Parathyroid adenoma (tissue), 2 donors: Measurements from ENCODE around the gene SULT2B1.

Source experiments
- H2AFZ ChIP-seq: fragments of 300-600 bp; sonication (generic); one replicate; pipeline ENCODE4 v1.7.0; 2017; ENCODE audit warnings: antibody characterized with exemption, mild to moderate bottlenecking
- H3K27ac ChIP-seq: fragments of 300-600 bp; sonication (generic); one replicate; pipeline ENCODE4 v1.7.0; 2017
- H3K27me3 ChIP-seq: fragments of 300-600 bp; sonication (generic); one replicate; pipeline ENCODE4 v1.7.0; 2017; ENCODE audit warnings: low read length; ENCODE audit not compliant: control insufficient read depth, insufficient read depth
- H3K36me3 ChIP-seq: fragments of 300-600 bp; sonication (generic); one replicate; pipeline ENCODE4 v1.7.0; 2017; ENCODE audit warnings: low read length; ENCODE audit not compliant: control insufficient read depth, insufficient read depth
- H3K4me1 ChIP-seq: fragments of 300-600 bp; sonication (generic); one replicate; pipeline ENCODE4 v1.7.0; 2017; ENCODE audit warnings: control low read depth
- H3K4me2 ChIP-seq: fragments of 300-600 bp; sonication (generic); one replicate; pipeline ENCODE4 v1.7.0; 2017; ENCODE audit warnings: low read length
- H3K4me3 ChIP-seq: fragments of 300-600 bp; sonication (generic); one replicate; pipeline ENCODE4 v1.7.0; 2017; ENCODE audit warnings: low read depth, low read length
- H3K79me2 ChIP-seq: fragments of 300-600 bp; sonication (generic); one replicate; pipeline ENCODE4 v1.7.0; 2017; ENCODE audit warnings: control low read depth
- H3K9ac ChIP-seq: fragments of 300-600 bp; sonication (generic); one replicate; pipeline ENCODE4 v1.7.0; 2017; ENCODE audit warnings: mild to moderate bottlenecking
- H3K9me3 ChIP-seq: fragments of 300-600 bp; sonication (generic); one replicate; pipeline ENCODE4 v1.7.0; 2017; ENCODE audit warnings: low read length; ENCODE audit not compliant: control insufficient read depth
- TF ChIP-seq, protein P1 (sequence below): fragments of 300-600 bp; sonication (generic); IDR thresholded peaks from one replicate; pipeline ENCODE4 v1.7.0; 2017; ENCODE audit warnings: antibody characterized with exemption, mild to moderate bottlenecking
- donor health status: primary hyperparathyroidism.

Gene SULT2B1

GRCh38 chr19:48632692-48633147 lies 80.7 kb downstream of the SULT2B1 start:
- Histone ChIP-seq H3K9me3 (no peaks in the 10 kb centered on the region), H3K27ac (peak overlapping the region; percentile 99), H3K27me3 (no peaks in the 10 kb centered on the region), H3K4me2 (peak overlapping the region; percentile 64), H3K4me1 (peaks cover 44% of the 10 kb centered on the region), H3K9ac (no peak overlapping the region), H2AFZ (no peak overlapping the region), H3K79me2 (no peaks in the 10 kb centered on the region), H3K4me3 (no peak overlapping the region), H3K36me3 (no peaks in the 10 kb centered on the region)
- TF ChIP-seq, protein P1, sequence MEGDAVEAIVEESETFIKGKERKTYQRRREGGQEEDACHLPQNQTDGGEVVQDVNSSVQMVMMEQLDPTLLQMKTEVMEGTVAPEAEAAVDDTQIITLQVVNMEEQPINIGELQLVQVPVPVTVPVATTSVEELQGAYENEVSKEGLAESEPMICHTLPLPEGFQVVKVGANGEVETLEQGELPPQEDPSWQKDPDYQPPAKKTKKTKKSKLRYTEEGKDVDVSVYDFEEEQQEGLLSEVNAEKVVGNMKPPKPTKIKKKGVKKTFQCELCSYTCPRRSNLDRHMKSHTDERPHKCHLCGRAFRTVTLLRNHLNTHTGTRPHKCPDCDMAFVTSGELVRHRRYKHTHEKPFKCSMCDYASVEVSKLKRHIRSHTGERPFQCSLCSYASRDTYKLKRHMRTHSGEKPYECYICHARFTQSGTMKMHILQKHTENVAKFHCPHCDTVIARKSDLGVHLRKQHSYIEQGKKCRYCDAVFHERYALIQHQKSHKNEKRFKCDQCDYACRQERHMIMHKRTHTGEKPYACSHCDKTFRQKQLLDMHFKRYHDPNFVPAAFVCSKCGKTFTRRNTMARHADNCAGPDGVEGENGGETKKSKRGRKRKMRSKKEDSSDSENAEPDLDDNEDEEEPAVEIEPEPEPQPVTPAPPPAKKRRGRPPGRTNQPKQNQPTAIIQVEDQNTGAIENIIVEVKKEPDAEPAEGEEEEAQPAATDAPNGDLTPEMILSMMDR: no peak

DNA sequence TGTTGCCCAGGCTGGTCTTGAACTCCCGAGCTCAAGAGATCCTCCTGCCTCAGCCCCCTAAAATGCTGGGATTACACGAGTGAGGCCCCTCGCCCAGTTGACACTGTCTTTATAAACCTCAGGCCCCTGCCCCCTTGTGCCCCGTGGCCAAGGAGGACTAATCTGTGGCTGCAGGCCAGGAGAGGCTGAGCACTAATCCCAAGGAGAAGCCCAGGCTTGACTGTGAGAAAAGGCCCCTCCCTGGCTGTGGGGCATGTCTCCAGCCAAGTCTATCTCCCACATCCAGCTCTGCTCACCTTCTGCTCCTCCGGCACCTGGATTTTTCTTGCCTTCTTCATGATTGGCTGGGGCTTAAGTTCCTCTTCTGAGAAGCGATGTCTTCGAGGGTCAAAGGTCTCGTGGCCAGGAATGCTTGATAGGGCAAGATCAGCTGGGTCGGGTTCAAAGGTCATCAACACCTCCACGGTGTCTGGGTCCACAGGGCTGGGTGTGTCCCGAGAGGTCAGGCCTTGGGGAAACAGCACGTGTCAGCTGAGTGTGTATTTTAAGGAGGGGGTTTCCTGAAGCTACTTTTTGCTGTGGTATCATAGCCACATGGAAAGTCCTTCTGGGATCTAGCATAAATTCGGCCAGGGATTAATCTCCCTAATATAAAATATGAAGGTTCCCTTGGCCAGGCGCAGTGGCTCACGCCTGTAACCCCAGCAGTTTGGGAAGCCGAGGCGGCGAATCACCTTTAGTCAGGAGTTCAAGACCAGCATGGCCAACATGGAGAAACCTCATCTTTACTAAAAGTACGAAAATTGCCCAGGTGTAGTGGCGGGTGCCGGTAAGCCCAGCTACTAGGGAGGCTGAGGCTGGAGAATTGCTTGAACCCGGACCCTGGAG lies 81.4 kb downstream of the SULT2B1 start:
- H3K9ac ChIP-seq: no peak overlapping the region
- TF ChIP-seq, protein P1: no peak
- no peak overlapping the region for H2AFZ ChIP-seq
- H3K9me3 ChIP-seq: no peaks in the 10 kb centered on the region
- H3K4me3 ChIP-seq: peak overlapping the region; percentile 57
- H3K27ac ChIP-seq: peak overlapping the region; percentile 99
- H3K4me1 ChIP-seq: peaks cover 45% of the 10 kb centered on the region
- H3K27me3 ChIP-seq: no peaks in the 10 kb centered on the region
- no peaks in the 10 kb centered on the region for H3K79me2 ChIP-seq
- peak overlapping the region; percentile 64 for H3K4me2 ChIP-seq
- no peaks in the 10 kb centered on the region for H3K36me3 ChIP-seq

DNA sequence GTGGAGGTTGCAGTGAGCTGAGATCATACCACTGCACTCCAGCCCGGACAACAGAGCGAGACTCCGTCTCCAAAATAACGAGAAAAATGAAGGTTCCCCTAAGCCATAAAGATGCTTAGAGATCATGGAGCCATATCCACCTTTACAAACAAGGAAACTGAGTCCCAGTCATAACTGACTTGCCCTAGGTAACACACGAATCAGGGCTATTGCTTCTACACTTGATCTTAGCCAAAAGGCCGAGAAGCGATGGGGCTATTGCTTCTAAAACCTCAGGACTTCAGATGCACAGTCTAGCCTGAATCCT lies 82.0 kb downstream of the SULT2B1 start:
- H3K27me3 ChIP-seq: no peaks in the 10 kb centered on the region
- H2AFZ ChIP-seq: no peak overlapping the region
- H3K4me3 ChIP-seq: peak overlapping the region; percentile 57
- H3K79me2 ChIP-seq: no peaks in the 10 kb centered on the region
- H3K9ac ChIP-seq: no peak overlapping the region
- TF ChIP-seq, protein P1: no peak
- H3K9me3 ChIP-seq: no peaks in the 10 kb centered on the region
- no peaks in the 10 kb centered on the region for H3K36me3 ChIP-seq
- peaks cover 50% of the 10 kb centered on the region for H3K4me1 ChIP-seq
- H3K27ac ChIP-seq: peak overlapping the region; percentile 99
- H3K4me2 ChIP-seq: peak overlapping the region; percentile 64

DNA sequence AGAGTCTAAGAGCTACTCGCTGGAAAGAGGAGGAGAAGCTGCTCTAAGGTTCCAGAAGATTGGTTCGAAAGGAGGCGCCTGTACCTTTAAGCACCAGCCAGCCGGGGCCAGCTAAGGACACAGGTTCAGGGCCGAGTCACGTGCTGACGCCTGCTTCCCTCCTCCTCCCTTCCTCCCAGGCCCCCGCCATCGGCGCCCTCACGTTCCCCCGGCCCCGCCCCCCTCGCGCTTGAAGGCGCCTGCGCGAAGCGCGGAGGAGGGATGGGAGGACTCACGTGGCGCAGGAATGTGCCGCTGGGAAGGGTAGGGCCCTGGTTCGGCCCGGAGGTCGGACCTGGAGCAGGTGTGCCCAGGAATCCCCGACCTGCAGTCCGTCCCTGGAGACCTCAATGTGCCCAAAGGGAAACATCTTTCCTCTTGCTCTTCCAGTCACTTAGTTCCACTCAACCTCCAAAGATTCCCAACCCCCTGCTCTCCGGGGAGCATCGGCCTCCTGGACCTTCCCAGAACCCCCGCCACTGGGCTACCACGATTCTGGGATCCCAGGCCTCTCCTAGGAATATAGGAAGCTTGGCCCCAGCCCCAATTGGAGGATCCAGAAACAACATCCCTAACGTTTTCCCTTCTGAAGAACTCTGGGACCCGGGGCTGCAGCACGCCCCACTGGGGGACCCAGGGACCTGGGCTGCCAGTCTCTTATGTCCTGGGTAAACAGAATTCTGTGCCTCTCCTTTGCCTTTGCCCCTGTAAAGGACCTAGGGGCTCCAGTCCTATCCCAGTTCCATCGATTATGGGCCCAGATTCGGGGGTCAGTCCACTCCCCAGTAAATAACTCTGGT lies 82.7 kb downstream of the SULT2B1 start:
- H3K4me1 ChIP-seq: peaks cover 50% of the 10 kb centered on the region
- H3K27ac ChIP-seq: peak overlapping the region; percentile 99
- no peaks in the 10 kb centered on the region for H3K27me3 ChIP-seq
- TF ChIP-seq, protein P1: no peak
- no peaks in the 10 kb centered on the region for H3K79me2 ChIP-seq
- peak overlapping the region; percentile 57 for H3K4me3 ChIP-seq
- H3K9me3 ChIP-seq: no peaks in the 10 kb centered on the region
- peak overlapping the region; percentile 13 for H3K9ac ChIP-seq
- H2AFZ ChIP-seq: peak overlapping the region; percentile 40
- H3K4me2 ChIP-seq: peak overlapping the region; percentile 64
- no peaks in the 10 kb centered on the region for H3K36me3 ChIP-seq
